ENCODE data around the gene ARHGEF10L.

The ARHGEF10L gene

DNA sequence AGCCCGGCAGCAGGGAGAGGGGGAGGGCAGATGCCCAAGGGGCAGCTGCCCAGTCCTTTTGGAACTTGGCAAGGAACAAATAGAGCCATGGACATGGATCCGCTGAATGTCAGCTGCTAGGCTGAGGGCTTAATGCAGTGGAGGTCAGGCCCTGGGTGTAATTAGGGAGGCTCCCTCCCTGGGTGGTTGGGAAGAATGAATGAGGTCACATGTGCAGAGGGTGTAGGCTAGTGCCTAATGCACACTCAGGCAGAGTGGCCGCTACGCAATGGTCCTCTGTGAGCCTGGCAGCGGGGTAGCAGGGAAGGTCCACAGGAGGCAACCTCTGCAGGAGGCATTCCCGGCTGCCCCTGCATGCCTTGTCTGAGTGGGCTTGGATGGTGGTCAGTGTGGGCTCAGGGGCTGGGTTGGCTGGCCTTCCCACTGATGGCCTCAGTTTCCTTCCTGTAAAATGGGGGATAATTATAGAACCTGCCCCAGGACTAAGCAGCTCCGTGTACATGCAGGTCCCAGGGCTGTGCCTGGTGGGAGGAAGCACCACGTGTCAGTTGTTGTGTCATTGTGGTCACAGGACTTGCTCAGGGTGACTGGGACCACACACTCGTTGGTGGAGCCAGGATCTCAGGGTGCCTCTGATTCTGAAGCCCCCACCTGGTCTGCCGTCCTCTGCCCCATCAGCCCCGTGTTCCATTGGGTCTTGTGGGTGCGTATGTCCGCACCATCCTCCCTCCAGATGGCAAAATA is 134.0 kb downstream of the ARHGEF10L start:
- DNase-seq (ENCODE audit: low spot score) (no peak), FAIRE-seq (no peak)

DNA sequence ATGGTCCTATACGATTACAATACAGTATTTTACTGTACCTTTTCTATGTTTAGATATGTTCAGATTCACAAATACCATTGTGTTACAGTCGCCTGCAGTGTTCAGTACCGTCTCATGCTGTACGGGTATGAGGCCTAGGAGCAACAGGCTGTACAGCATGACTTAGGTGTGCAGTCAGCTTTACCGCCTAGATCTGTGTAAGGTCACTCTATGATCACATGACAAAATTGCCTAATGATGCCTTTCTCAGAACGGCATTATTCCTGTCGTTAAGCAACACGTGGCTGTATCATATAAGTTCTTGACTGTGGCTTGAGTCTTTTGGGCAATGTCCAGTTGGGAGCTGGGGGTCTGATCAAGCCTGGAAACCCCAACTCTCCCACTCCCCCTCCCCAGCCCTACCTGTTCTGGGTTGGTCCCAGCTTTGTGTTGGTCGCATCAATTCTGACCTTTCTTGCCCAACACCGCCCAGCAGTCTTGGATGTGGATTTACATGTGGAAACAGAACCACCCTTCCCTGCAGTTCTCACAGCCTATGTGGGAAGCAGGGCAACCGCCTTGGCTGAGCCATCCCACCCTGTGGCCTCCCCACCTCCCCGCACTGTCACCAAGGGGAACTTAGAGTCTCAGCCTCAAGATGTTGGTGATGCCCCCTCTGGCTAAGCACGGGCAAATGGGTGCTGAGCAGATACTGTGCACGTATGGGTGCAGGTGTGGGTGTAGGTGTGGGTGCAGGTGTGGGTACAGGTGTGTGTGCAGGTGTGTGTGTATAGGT is 135.4 kb downstream of the ARHGEF10L start:
- no peak for FAIRE-seq
- no peak for DNase-seq (ENCODE audit: low spot score)

DNA sequence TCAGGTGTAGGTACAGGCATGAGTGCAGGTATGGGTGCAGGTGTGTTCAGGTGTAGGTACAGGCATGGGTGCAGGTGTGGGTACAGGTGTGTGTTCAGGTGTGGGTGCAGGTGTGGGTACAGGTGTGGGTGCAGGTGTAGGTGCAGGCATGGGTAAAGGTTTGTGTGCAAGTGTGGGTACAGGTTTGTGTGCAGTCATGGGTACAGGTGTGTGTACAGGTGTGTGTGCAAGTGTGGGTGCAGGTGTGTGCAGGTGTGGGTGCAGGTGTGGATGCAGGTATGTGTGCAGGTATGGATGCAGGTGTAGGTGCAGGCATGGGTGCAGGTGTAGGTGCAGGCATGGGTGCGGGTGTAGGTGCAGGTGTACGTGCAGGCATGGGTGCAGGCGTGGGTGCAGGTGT is 136.2 kb downstream of the ARHGEF10L start:
- no peak for FAIRE-seq
- DNase-seq (ENCODE audit: low spot score): no peak

DNA sequence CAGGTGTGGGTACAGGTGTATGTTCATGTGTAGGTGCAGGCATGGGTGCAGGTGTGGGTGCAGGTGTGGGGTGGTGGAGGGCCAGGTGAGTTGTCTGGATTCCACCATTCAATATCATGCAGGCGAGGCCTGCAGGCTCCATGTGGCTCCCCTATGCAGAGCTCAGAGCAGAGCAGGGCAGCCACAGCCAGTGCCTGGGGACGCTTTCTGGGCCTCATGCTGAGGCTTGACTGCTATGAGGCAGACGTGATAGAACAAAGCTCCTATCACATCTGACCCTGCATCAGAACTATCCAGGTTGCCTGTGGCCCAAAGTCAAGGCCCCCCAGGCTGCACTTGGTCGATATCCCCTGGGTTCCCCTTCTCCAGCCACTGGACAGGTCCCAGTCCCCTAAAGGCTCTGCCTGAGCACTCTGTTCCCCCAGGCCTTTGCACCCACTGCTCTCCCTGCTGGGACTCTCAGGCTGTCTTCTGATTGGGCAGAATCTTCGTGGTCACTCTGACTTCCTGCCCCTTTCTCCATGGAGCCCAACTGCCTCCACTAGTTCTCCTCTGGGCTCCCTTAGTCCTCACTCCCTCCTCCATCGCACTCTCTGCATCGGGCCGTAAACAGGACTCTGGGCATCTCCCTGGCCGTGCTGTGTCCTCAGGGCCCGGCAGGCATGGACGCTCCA is 137.0 kb downstream of the ARHGEF10L start:
- DNase-seq (ENCODE audit: low spot score): no peak

DNA sequence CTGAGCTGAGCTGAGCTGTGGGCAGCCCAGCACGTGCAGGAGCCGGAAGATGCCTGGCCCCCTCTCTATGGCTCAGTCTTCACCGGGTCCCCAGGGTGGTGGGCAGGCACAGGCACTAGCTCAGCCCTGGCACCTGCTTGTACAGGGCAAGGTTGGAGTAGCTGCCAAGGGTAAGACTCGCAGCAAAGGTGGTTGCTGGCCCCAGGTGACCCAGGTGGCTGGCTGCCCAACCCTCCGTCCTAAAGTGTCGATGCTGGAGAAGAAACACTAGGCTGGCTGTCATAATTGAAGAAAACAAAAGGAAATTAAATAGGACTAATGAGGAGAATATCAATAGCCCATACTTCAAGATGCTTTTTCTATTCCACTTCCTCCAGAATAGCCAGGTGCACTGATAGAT is 138.5 kb downstream of the ARHGEF10L start:
- FAIRE-seq (no peak), DNase-seq (ENCODE audit: low spot score) (no peak)

More for the DNA sequence above, 137.0 kb downstream of the ARHGEF10L start:
- FAIRE-seq: no peak

DNA sequence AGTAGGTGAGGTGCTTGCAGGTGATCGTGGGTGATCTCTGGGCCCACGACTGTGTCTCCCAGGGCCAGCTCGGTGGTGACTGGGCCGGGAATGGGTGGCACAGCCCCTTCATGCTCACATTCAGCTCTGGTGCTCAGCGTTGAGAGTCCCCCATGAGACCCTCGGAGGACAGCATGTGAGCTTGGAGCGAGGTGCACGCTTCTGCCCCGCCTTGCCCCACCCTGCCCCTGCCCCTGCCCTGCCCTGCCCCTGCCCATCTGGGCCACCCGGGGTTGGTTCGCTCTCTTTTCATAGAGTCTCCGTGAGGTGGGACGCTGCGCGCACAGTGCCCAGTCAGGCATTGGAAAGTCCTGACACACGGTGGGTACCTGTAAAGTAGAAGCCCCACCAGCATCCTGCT is 140.4 kb downstream of the ARHGEF10L start:
- DNase-seq (ENCODE audit: low spot score) (no peak), FAIRE-seq (no peak)

DNA sequence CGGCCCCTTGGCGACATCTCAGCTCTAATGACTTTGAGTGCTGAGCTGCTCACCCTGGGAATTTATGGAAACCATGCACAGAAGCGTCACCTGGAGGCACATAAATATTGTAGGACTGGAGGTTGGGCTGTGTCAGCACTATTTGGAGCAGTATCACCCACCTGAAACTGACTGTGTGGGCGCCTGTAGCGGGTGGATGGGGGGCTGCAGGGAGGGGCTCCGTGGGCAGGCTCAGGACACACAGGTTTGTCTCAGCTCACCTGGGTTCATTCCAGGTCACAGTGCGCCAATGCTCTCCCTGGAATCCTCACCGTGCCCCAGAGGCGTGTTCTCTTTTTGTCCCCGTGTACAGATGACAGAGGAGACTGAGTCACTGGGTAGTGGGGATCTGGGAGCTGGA is 140.8 kb downstream of the ARHGEF10L start:
- no peak for DNase-seq (ENCODE audit: low spot score)
- no peak for FAIRE-seq

DNA sequence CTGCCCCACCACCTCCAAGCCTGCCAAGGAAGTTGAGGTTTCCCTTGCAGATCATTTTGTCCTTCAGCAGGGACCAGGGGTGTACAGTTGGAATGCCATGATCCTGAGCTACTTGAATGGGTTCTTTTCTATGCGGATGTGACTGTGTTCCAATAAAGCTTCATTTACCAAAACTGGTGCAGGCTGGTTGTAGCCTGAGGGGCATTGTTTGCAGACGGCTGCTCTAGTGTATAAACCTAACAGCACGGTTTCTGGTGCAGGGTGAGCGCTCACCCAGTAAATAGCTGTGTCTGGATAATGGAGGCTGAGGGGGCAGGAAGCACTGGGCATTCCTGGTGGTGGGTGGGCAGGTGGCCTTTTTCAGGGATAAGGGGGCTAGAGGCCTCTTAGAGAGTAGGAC is 142.9 kb downstream of the ARHGEF10L start:
- FAIRE-seq: no peak
- DNase-seq (ENCODE audit: low spot score): no peak

DNA sequence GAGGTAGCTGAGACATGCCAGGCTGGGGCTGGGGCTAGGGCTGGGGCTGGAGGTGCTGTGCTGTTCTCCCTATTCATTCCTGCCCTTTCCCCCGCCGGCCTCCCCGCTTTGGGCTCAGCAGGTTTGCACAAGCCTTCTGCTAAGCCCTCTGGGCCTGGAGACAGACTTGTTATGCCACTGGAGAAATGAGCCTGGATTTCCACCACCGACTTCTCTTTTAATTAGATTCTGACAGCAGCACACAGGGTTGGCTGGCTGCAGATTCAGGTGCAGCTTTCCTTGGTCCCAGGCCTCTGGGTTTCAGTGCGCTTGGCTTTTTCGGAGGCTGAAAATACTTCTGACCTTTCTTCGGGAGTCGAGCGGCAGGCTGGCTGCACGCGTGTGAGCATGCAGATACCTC is 144.1 kb downstream of the ARHGEF10L start:
- DNase-seq (ENCODE audit: low spot score) (no peak), FAIRE-seq (no peak)

DNA sequence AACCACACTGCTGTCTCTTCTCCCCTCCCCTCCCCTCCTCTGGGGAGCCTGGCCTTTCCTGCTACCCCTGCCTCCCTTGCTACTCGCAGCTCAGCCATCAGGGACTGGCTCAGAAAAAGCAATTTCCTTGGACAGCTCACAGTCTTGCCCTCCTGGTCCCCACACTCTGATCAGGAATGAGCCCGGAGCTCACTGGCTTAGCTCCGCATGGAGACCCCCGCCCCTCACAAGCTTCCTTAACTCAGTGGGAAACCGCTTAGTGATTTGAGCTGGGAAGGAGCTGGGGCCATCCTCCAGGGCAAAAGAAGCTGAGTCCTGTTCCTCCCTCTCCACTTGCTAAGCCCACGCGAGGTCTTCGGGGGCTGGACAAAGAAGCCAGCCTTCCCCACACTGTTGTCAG is 145.3 kb downstream of the ARHGEF10L start:
- FAIRE-seq: no peak

DNA sequence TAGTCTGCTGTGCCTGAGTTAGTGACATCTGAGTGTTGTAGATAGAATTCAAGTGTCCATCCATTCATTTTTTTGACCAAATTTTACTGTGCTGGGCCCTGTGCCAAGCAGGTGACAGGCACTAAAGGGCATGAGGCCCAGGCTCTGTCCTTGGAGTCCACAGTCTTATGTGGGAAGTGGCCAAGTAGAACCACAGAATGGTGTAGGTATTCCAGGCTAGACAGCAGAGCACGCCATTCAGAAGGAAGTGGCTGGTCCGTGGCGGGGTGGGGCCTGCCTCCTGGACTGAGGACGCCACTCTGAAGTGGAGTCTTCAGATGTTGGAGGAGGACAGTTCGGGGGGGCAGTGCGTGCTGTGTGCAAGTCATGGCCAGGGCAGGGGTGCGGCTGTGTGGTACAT is 146.8 kb downstream of the ARHGEF10L start:
- no peak for DNase-seq (ENCODE audit: low spot score)
- no peak for FAIRE-seq

More for the DNA sequence above, 145.3 kb downstream of the ARHGEF10L start:
- DNase-seq (ENCODE audit: low spot score): no peak

DNA sequence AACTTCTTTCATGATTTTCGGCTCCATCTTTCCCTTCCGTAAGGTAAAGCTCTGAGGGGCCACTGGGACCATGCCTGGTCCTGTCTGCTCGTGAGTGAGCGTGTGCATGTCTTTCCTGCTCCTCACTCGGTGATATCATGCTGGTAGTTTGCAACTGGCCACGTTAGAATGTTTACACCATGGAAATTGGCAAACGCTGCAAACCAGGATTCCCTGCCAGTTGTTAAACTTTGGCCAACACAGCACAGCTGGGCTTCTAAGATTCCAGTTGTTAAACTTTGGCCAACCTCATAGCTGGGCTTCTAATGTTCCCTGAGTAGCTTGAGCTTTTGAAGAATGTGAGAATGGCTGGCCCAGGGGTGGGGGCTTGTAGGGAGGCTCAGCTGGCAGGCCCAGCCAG is 147.6 kb downstream of the ARHGEF10L start:
- no peak for FAIRE-seq
- DNase-seq (ENCODE audit: low spot score): no peak

DNA sequence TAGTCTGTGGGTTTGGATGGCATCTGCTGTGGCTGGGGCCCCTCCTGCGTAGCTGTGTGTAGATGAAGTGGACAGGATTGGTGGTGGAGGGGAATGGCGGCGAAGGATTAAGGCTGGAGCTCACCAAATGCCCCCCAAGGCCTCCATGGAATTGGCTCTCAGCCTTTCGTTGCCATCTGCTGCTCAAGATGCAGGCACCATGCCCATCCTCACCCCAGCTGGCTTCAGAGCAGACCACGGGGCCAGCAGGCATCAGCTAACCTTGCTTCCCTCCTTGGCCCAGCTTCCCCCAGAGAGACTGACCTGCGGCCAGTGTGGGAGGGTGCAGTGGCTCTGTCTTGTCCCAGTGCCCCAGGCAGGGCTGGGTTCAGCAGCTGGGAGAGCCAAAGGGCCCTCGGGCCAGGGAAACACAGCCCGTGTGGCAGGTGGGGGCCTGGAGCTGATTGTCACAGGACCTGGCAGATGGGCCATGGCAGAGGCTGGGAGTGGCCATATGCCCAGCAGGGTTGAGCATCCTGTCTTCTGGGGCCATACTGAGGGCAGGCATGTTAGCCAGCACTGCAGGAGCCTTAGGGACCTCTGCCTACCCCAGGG is 148.8 kb downstream of the ARHGEF10L start:
- FAIRE-seq: no peak
- no peak for DNase-seq (ENCODE audit: low spot score)

DNA sequence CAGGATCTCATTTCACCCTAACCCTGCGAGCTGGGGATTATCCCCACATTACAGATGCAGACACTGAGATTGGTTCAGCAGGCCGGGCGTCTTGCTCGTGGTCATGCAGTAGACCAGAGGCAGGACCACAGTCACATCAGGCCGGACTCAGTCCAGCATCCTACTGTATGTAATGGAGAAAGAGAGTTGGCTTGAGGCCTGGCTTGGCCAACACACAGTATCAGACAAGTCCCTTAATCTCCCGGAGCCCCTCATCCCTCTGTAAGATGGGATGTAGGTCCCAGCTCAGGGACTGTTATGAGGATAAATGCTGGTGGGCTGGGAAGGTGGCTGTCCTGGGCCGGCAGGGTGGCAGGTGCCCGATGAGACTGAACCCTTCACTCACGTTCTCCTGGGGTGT is 149.5 kb downstream of the ARHGEF10L start:
- no peak for FAIRE-seq

DNA sequence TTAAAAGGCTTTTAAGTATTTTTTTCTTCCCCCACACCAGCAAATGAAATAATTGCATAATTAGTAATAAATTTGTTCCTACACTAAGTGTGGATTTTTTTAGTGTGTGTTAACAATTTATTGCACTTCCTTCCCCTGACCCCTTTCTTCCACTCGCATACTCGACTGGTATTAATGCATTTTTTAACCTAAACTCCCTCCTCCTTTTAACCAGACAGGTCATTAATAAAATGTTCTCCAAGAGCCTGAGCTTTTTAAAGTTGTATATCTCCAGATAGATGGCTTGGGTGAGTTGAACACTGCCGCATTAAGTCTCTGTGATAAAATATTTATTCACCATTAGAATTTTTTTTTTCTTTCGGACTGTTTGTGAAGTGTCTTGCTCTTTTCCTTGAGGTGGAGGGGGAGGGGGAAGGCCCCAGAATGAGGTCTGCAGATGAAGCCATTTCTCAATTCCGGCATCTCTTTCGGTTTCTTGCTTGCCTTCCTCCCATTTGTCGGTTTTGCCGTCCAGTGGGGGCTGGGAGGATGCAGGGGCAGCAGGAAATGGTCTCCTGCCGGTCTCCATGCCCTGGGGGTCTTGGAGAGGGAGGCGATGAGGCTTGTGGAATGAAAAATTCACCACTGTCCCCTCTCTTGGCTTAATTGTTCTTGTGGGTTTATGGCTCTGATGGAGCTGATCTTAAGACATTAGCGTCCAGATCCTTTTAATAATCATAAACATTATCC is 151.6 kb downstream of the ARHGEF10L start:
- DNase-seq (ENCODE audit: low spot score) (no peak), FAIRE-seq (no peak)

More for the DNA sequence above, 149.5 kb downstream of the ARHGEF10L start:
- no peak for DNase-seq (ENCODE audit: low spot score)

DNA sequence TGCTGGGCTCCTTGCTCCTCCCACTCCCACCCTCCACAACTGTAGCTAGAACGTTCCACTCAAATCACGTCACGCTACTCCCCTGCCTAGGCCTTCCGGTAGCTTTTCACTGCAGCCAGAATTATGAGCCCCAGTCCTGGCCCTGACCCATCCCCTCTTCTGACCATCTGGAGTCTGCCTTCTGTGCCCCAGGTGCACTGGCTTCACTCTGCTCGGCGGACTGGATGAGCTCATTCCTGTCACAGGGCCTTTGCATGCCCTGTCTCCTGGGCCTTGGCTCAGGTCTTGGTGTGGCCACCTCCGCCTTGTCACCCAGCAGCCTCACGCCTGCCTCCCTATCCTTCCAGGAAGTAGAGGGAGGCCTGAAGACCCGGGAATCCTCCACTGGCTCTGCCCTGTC is 153.1 kb downstream of the ARHGEF10L start:
- DNase-seq (ENCODE audit: low spot score) (no peak), FAIRE-seq (no peak)

DNA sequence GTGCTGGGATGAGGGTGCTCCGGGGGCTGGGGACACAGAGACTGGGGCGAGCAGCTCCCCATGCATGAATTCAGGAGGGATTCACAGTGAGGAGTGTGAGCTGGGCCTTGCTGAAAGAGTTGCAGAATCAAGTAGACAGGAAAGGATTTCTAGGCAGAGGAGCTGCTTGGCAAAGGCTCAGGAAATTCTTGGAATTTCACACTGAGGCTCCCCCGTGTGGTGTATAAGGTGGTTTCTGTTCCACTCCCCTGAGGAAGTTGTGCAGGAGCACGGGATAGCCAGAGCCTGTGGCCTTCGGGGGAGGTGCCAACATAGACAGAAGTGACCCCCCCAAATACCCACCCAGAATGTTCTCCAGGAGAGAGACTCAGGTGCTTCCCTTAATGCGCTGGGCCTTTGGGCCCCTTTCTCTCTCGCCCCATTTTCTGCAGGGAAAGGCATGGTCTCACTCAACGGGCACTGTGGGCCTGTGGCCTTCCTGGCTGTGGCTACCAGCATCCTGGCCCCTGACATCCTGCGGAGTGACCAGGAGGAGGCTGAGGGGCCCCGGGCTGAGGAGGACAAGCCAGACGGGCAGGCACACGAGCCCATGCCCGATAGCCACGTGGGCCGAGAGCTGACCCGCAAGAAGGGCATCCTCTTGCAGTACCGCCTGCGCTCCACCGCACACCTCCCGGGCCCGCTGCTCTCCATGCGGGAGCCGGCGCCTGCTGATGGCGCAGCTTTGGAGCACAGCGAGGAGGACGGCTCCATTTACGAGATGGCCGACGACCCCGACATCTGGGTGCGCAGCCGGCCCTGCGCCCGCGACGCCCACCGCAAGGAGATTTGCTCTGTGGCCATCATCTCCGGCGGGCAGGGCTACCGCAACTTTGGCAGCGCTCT is 157.2 kb downstream of the ARHGEF10L start:
- DNase-seq (ENCODE audit: low spot score) (peak; percentile 40), FAIRE-seq (no peak)

DNA sequence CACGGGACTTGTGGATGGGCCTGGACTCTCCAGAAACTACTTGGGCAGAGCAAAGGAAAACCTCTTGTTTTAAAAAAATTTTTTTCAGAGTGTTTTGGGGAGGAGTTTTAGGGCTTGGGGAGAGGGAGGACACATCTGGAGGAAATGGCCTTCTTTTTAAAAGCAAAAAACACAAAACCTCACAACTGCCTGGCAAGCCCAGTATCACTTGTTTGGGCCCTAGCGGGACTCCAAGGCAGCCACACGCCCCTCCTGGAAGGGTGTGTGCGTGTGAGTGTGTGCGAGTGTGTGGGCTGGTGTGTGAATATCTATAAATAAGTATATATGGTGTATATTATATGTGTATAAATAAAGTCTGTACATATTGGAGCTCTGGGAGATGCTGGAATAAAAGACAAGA is 158.0 kb downstream of the ARHGEF10L start:
- no peak for FAIRE-seq
- no peak for DNase-seq (ENCODE audit: low spot score)

DNA sequence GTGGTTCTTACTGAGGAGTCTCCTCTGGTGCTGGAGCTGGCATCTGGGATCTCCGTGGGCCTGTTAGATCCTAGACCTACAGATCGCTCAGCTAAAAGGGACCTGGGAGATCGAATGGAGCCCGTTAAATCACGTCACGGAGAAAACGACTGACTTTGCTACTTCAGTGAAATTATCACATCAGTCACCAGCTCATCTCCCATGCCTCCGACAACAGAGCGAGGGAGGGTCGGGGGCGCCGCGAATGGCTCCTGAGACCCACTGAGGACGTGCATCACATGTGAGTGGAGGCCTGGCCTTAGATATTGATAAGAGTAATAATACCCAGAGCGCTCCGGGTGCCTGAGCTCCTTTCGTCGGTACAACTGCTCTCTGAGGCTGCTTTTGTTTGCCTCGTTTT is 160.1 kb downstream of the ARHGEF10L start:
- FAIRE-seq (no peak), DNase-seq (ENCODE audit: low spot score) (no peak)

All from RCC 7860 (cell line).